ENCODE data around the gene NACAD. TPM values are rescaled to one million over a fixed set of nuclear protein-coding genes. Genes with fewer than 3 reads are reported as not detected.

The NACAD gene
- polyA plus RNA-seq, 12 donors = 2.8 to 10.0 (median 4.9) TPM; not detected in 1

- DNase-seq = no peak
Observed at GRCh38 chr7:45076946-45077345, 11.8 kb downstream of the NACAD start.

- no peak for DNase-seq
Observed at GRCh38 chr7:45075871-45076796, 12.6 kb downstream of the NACAD start.

- no peak for DNase-seq
Observed at GRCh38 chr7:45075355-45075644, 13.5 kb downstream of the NACAD start.

GRCh38 chr7:45074528-45075354 lies 14.0 kb downstream of the NACAD start:
- no peak for DNase-seq

- DNase-seq = no peak
Observed at GRCh38 chr7:45073786-45074527, 14.8 kb downstream of the NACAD start.

- DNase-seq = no peak
Observed at GRCh38 chr7:45073031-45073785, 15.6 kb downstream of the NACAD start.

GRCh38 chr7:45072131-45073030 lies 16.4 kb downstream of the NACAD start:
- no peak for DNase-seq

- DNase-seq = no peak
Observed at GRCh38 chr7:45071528-45071927, 17.2 kb downstream of the NACAD start.

- DNase-seq = no peak
Observed at GRCh38 chr7:45070254-45070642, 18.5 kb downstream of the NACAD start.

- DNase-seq = no peak
Observed at GRCh38 chr7:45069444-45070253, 19.1 kb downstream of the NACAD start.

GRCh38 chr7:45068236-45069023 lies 20.3 kb downstream of the NACAD start:
- DNase-seq = no peak

GRCh38 chr7:45067582-45067981 lies 21.2 kb downstream of the NACAD start:
- DNase-seq = no peak

- no peak for DNase-seq
Observed at GRCh38 chr7:45066409-45066808, 22.4 kb downstream of the NACAD start.

GRCh38 chr7:45065031-45065995 lies 23.5 kb downstream of the NACAD start:
- no peak for DNase-seq

GRCh38 chr7:45064047-45064725 lies 24.6 kb downstream of the NACAD start:
- DNase-seq = no peak

- no peak for DNase-seq
Observed at GRCh38 chr7:45061806-45062425, 26.9 kb downstream of the NACAD start.

Data from muscle of arm (tissue), 12 donors.